ENCODE results near the gene GDF9. TPM values are rescaled to one million over a fixed set of nuclear protein-coding genes. Genes with fewer than 3 reads are reported as not detected.
A peak's percentile ranks its signal among the peaks of the same experiment; 100 is the strongest.

The GDF9 gene
- total RNA-seq, 1 experiment from 2014 or later = 0.49 TPM

DNA sequence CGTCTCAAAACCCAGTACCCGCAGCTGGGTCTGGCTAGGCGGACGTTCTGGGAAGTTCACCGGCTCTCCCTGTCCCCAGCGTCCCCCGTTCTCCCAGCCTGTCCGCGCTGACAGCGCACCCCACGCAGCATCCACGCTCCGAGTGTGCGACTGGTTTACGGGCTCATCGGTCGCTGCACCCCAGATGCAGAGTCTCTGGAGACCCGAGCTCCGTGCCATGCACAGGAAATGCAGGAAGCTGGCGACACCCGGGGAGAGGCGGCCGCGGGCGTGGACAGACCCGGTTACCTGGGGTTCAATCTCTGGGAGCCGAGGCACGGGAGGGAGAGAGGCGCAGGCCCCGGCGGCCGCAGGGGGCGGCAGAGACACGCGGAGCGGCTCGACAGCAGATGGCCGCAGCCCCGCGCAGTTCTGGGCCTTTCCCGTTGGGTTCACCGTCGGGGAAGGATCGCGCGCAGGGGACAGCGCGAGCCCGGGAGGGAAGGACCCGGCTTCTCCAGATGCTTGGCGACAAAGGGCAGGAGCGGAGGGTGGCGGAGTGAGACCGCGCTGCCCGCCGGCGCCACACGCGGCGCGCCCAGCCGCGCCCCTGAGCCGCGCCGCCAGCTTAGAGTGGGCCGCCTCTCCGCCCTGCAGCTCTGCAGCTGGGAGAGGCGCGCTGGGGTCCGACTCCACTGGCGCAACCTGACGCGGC lies 36.4 kb downstream of the GDF9 start (continued):
- TF ChIP-seq POLR2AphosphoS5 (IDR thresholded peaks at IDR 0.05; ENCODE audit: low read depth, low read length) (no peak; the same call in 1 of the 2 replicates), ZFX (IDR thresholded peaks at IDR 0.05) (no peak; the same call in 1 of the 2 replicates), TCF7L2 (IDR thresholded peaks at IDR 0.05; ENCODE audit: borderline replicate concordance, extremely low read depth, insufficient read depth, insufficient read length) (no peak), SRF (IDR thresholded peaks at IDR 0.05; ENCODE audit: low read depth) (no peak), SP1 (IDR thresholded peaks at IDR 0.05; ENCODE audit: low read depth) (no peak), POLR2A (IDR thresholded peaks at IDR 0.05; ENCODE audit: borderline replicate concordance, extremely low read depth, insufficient read depth, insufficient read length) (no peak), ZNF274 (IDR thresholded peaks at IDR 0.05; ENCODE audit: low read depth, low read length) (no peak), CBX3 (IDR thresholded peaks at IDR 0.05; ENCODE audit: low read depth) (no peak), CEBPB (IDR thresholded peaks at IDR 0.05; ENCODE audit: low read depth) (no peak), ELF1 (IDR thresholded peaks at IDR 0.05; ENCODE audit: borderline replicate concordance, low read depth) (no peak), YY1 (IDR thresholded peaks at IDR 0.05; ENCODE audit: extremely low read depth, insufficient replicate concordance, low read depth, low read length) (peak; percentile 56)
- TF ChIP-seq, protein P1, sequence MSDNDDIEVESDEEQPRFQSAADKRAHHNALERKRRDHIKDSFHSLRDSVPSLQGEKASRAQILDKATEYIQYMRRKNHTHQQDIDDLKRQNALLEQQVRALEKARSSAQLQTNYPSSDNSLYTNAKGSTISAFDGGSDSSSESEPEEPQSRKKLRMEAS (IDR thresholded peaks at IDR 0.05) = peak; percentile 73; the same call in 1 of the 2 replicates
- TF ChIP-seq, protein P2, sequence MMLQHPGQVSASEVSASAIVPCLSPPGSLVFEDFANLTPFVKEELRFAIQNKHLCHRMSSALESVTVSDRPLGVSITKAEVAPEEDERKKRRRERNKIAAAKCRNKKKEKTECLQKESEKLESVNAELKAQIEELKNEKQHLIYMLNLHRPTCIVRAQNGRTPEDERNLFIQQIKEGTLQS (IDR thresholded peaks at IDR 0.05) = no peak

GRCh38 chr5:132828846-132829494 lies 37.3 kb downstream of the GDF9 start:
- Histone ChIP-seq H3K27me3 (ENCODE audit: insufficient read depth, low read length) (no peaks in the 10 kb centered on the region), H3K9me2 (ENCODE audit: insufficient read depth) (no peaks in the 10 kb centered on the region), H3K9me3 (ENCODE audit: control insufficient read depth in 1 of 2, insufficient read depth in 1 of 2, low read depth in 1 of 2, low read length in 2 of 2) (no peaks in the 10 kb centered on the region), H3K36me3 (ENCODE audit: control insufficient read depth in 1 of 2, insufficient read depth in 2 of 2, low read length in 2 of 2) (no peaks in the 10 kb centered on the region), H3K4me3 (replicated peaks in 1 of 2; ENCODE audit: low read depth in 1 of 2, low read length in 2 of 2) (peak overlapping the region; percentile 65 to 73), H3K4me1 (ENCODE audit: control insufficient read depth in 1 of 2, insufficient read depth in 2 of 2, low read length in 2 of 2) (peaks cover 12 to 19% of the 10 kb centered on the region in 2 experiments; a peak in 3 of 4 replicates), H3K9ac (ENCODE audit: low read length) (peak overlapping the region; percentile 79), H4K20me1 (ENCODE audit: insufficient read depth) (no peaks in the 10 kb centered on the region), H3K79me2 (ENCODE audit: insufficient read depth, low read length) (peaks cover 6% of the 10 kb centered on the region; the same call in 1 of the 2 replicates), H2AFZ (ENCODE audit: low read depth, low read length, poor library complexity, severe bottlenecking) (no peak overlapping the region), H3K4me2 (ENCODE audit: low read length) (peak overlapping the region; percentile 93), H3K27ac (ENCODE audit: low read depth, low read length) (no peak overlapping the region; the same call in 1 of the 2 replicates)
- CTCF ChIA-PET = interaction anchor here (3.9 kb wide), 1 partner anchor 9 kb away, joined by 31 read pairs; no protein-coding TSS in a partner anchor
- POLR2A ChIA-PET = no interaction called here
- TF ChIP-seq SP1 (IDR thresholded peaks at IDR 0.05; ENCODE audit: low read depth) (no peak), YY1 (IDR thresholded peaks at IDR 0.05; ENCODE audit: extremely low read depth, insufficient replicate concordance, low read depth, low read length) (no peak), REST (IDR thresholded peaks at IDR 0.05; ENCODE audit: low read depth) (no peak), RAD21 (IDR thresholded peaks at IDR 0.05; ENCODE audit: low read depth) (no peak), EZH2phosphoT487 (IDR thresholded peaks at IDR 0.05; ENCODE audit: borderline replicate concordance) (no peak), ZFX (IDR thresholded peaks at IDR 0.05) (no peak), EZH2 (IDR thresholded peaks at IDR 0.05) (no peak), EGR1 (IDR thresholded peaks at IDR 0.05; ENCODE audit: low read depth) (no peak)
- TF ChIP-seq, protein P2 (IDR thresholded peaks at IDR 0.05) = no peak
- TF ChIP-seq, protein P1 (IDR thresholded peaks at IDR 0.05) = no peak
- intact Hi-C loops (cut with micrococcal nuclease) = no loop called here
- no TSS peak for BruUV-seq (replicated peaks)
- ATAC-seq (no peak), DNase-seq (ENCODE audit: low read depth, low spot score) (no peak)
- RAD21 ChIA-PET (ENCODE audit: low non-redundant PET in 1 of 2, low total read pairs in 2 of 2, uncharacterized antibody in 2 of 2, unreplicated experiment in 2 of 2) = no interaction called here

Data from HCT116 (cell line).